GM23338 (cell line): ENCODE measurements around the gene NUP205. TPM values are rescaled to one million over a fixed set of nuclear protein-coding genes. Genes with fewer than 3 reads are reported as not detected.

ENCODE experiments used
- ATAC-seq: fragments of 200-7000 bp; cut with Tn5 transposase; 3 replicates; pipeline ENCODE4 v1.9.1; 2020
- DNase-seq: peaks from one replicate; pipeline ENCODE4 v3.0.0-alpha.2; 2015; ENCODE audit warnings: low spot score
- H2AFZ ChIP-seq: fragments of 200-600 bp; sonication (generic); 2 replicates; pipeline ENCODE4 v1.8.0; 2016; ENCODE audit warnings: antibody characterized with exemption, mild to moderate bottlenecking, moderate library complexity
- H3F3A ChIP-seq: fragments of 200-600 bp; sonication (generic); replicated peaks from 2 replicates; pipeline ENCODE4 v1.8.0; 2017; ENCODE audit warnings: antibody characterized with exemption, mixed run types, low read depth
- H3K27ac ChIP-seq: fragments of 200-600 bp; sonication (generic); 2 replicates; pipeline ENCODE4 v1.6.1; 2016; ENCODE audit warnings: low read depth
- H3K27me3 ChIP-seq: fragments of 200-600 bp; sonication (generic); 2 replicates; pipeline ENCODE4 v1.8.0; 2016; ENCODE audit warnings: mild to moderate bottlenecking, mixed run types, moderate library complexity; ENCODE audit not compliant: insufficient read depth
- H3K36me3 ChIP-seq: fragments of 200-600 bp; sonication (generic); 2 replicates; pipeline ENCODE4 v1.8.0; 2016; ENCODE audit warnings: mild to moderate bottlenecking; ENCODE audit not compliant: insufficient read depth
- H3K4me1 ChIP-seq: fragments of 200-600 bp; sonication (generic); 2 replicates; pipeline ENCODE4 v1.8.0; 2016; ENCODE audit warnings: mild to moderate bottlenecking, moderate library complexity; ENCODE audit not compliant: insufficient read depth
- H3K4me2 ChIP-seq: fragments of 200-600 bp; sonication (generic); 2 replicates; pipeline ENCODE4 v1.7.1; 2017; ENCODE audit warnings: mixed run types
- H3K4me3 ChIP-seq: fragments of 200-600 bp; sonication (generic); 2 replicates; pipeline ENCODE4 v1.6.1; 2016; ENCODE audit warnings: mixed run types
- H3K79me2 ChIP-seq: fragments of 200-600 bp; sonication (generic); replicated peaks from 2 replicates; pipeline ENCODE4 v1.8.0; 2017; ENCODE audit warnings: mild to moderate bottlenecking; ENCODE audit not compliant: insufficient read depth
- H3K9me2 ChIP-seq: fragments of 200-600 bp; sonication (generic); 2 replicates; pipeline ENCODE4 v1.8.0; 2017; ENCODE audit not compliant: insufficient read depth
- H4K20me1 ChIP-seq: fragments of 200-600 bp; sonication (generic); replicated peaks from 2 replicates; pipeline ENCODE4 v1.8.0; 2017; ENCODE audit warnings: mild to moderate bottlenecking; ENCODE audit not compliant: insufficient read depth
- H3K27ac Mint-ChIP-seq: 2 replicates; pipeline ENCODE4 v1.8.0; 2020; ENCODE audit warnings: inconsistent platforms, mild to moderate bottlenecking, moderate library complexity, mixed read lengths
- H3K27me3 Mint-ChIP-seq: 3 replicates; pipeline ENCODE4 v1.8.0; 2022; ENCODE audit warnings: low read depth, mild to moderate bottlenecking, moderate library complexity, mixed read lengths, inconsistent platforms; ENCODE audit not compliant: insufficient read depth, poor library complexity
- H3K36me3 Mint-ChIP-seq: 3 replicates; pipeline ENCODE4 v1.8.0; 2021; ENCODE audit warnings: low read depth, mild to moderate bottlenecking, inconsistent platforms, moderate library complexity, mixed read lengths
- H3K4me1 Mint-ChIP-seq: 3 replicates; pipeline ENCODE4 v1.8.0; 2020; ENCODE audit warnings: mild to moderate bottlenecking, inconsistent platforms, mixed read lengths
- H3K4me3 Mint-ChIP-seq: 3 replicates; pipeline ENCODE4 v1.8.0; 2021; ENCODE audit warnings: moderate library complexity, mild to moderate bottlenecking, inconsistent platforms, mixed read lengths
- H3K9me3 Mint-ChIP-seq: 3 replicates; pipeline ENCODE4 v1.8.0; 2020; ENCODE audit warnings: moderate library complexity, mild to moderate bottlenecking, inconsistent platforms, mixed read lengths
- CREB1 ChIP-seq: fragments of 250-450 bp; sonication (Bioruptor Pico); IDR thresholded peaks from 2 replicates; pipeline ENCODE4 v1.5.0; 2020; ENCODE audit warnings: low read depth, mild to moderate bottlenecking, moderate library complexity
- EZH2 ChIP-seq: fragments of 200-600 bp; sonication (generic); IDR thresholded peaks from one replicate; pipeline ENCODE4 v1.8.0; 2017; ENCODE audit warnings: antibody characterized with exemption, mild to moderate bottlenecking, low read depth; ENCODE audit not compliant: unreplicated experiment
- EZH2phosphoT487 ChIP-seq: fragments of 200-600 bp; sonication (generic); IDR thresholded peaks from one replicate; pipeline ENCODE4 v1.8.1; 2018; ENCODE audit warnings: antibody characterized with exemption; ENCODE audit not compliant: unreplicated experiment
- JUNB ChIP-seq: IDR thresholded peaks from one replicate; pipeline ENCODE4 v1.6.1; 2016; ENCODE audit warnings: antibody characterized with exemption; ENCODE audit not compliant: unreplicated experiment
- NANOG ChIP-seq: IDR thresholded peaks from 2 replicates; pipeline ENCODE4 v1.6.1; 2016; ENCODE audit warnings: antibody characterized with exemption, borderline replicate concordance
- STAT1 ChIP-seq: IDR thresholded peaks from one replicate; pipeline ENCODE4 v1.6.1; 2016; ENCODE audit warnings: antibody characterized with exemption; ENCODE audit not compliant: unreplicated experiment
- ZNF114 ChIP-seq: fragments of 250-450 bp; sonication (Bioruptor Pico); IDR thresholded peaks from 2 replicates; pipeline ENCODE4 v1.5.0; 2020; ENCODE audit warnings: mild to moderate bottlenecking, moderate library complexity
- ZNF331 ChIP-seq: fragments of 250-450 bp; sonication (Bioruptor Pico); IDR thresholded peaks from 2 replicates; pipeline ENCODE4 v1.5.0; 2020; ENCODE audit warnings: low read depth, mild to moderate bottlenecking, moderate library complexity
- polyA plus RNA-seq: library from polyadenylated mRNA; unstranded; fragments of >200 nt; fragmentation: Nextera tagmentation; extraction: Ambion mirVana; gene quantifications from 2 replicates; pipeline ENCODE4 v1.2.1, GENCODE V29; 2016
- total RNA-seq: library from RNA; depleted of rRNA; stranded (reverse); fragments of >200 nt; shearing (Covaris generic); gene quantifications from 2 replicates; pipeline ENCODE4 v1.2.3, GENCODE V29; 2014
- TF ChIP-seq, protein P1 (sequence below): IDR thresholded peaks from one replicate; pipeline ENCODE4 v1.6.1; 2018; ENCODE audit warnings: antibody characterized with exemption; ENCODE audit not compliant: unreplicated experiment

Gene NUP205
- total and polyA plus RNA-seq, 2 experiments from 2014 or later, result 150 to 212 TPM

GRCh38 chr7:135512135-135512887 is 45.4 kb upstream of the NUP205 start (continued):
- TF ChIP-seq, protein P1, sequence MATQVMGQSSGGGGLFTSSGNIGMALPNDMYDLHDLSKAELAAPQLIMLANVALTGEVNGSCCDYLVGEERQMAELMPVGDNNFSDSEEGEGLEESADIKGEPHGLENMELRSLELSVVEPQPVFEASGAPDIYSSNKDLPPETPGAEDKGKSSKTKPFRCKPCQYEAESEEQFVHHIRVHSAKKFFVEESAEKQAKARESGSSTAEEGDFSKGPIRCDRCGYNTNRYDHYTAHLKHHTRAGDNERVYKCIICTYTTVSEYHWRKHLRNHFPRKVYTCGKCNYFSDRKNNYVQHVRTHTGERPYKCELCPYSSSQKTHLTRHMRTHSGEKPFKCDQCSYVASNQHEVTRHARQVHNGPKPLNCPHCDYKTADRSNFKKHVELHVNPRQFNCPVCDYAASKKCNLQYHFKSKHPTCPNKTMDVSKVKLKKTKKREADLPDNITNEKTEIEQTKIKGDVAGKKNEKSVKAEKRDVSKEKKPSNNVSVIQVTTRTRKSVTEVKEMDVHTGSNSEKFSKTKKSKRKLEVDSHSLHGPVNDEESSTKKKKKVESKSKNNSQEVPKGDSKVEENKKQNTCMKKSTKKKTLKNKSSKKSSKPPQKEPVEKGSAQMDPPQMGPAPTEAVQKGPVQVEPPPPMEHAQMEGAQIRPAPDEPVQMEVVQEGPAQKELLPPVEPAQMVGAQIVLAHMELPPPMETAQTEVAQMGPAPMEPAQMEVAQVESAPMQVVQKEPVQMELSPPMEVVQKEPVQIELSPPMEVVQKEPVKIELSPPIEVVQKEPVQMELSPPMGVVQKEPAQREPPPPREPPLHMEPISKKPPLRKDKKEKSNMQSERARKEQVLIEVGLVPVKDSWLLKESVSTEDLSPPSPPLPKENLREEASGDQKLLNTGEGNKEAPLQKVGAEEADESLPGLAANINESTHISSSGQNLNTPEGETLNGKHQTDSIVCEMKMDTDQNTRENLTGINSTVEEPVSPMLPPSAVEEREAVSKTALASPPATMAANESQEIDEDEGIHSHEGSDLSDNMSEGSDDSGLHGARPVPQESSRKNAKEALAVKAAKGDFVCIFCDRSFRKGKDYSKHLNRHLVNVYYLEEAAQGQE, result no peak

- Histone ChIP-seq H3K4me3 (no peak overlapping the region), H3F3A (no peaks in the 10 kb centered on the region), H2AFZ (no peak overlapping the region), H3K36me3 (no peaks in the 10 kb centered on the region), H3K9me2 (no peaks in the 10 kb centered on the region), H3K4me1 (no peaks in the 10 kb centered on the region; the same call in 1 of the 2 replicates), H3K27ac (no peak overlapping the region), H3K27me3 (no peaks in the 10 kb centered on the region), H3K4me2 (no peak overlapping the region), H3K79me2 (no peaks in the 10 kb centered on the region), H4K20me1 (no peaks in the 10 kb centered on the region)
- H3K4me1 Mint-ChIP-seq, result 0 out of 3 replicates have a peak, but pooled peaks cover 5% of the 10 kb centered on the region
- TF ChIP-seq ZNF331 (CRISPR knock-in tag) (no peak), ZNF114 (CRISPR knock-in tag) (no peak), EZH2phosphoT487 (no peak), CREB1 (CRISPR knock-in tag) (no peak)
- DNase-seq, result no peak
- no peaks in the 10 kb centered on the region for H3K36me3 Mint-ChIP-seq
- peaks cover 7% of the 10 kb centered on the region for H3K27me3 Mint-ChIP-seq
- no peak overlapping the region for H3K27ac Mint-ChIP-seq
- no peak for ATAC-seq
- no peak overlapping the region for H3K4me3 Mint-ChIP-seq
- no peaks in the 10 kb centered on the region for H3K9me3 Mint-ChIP-seq
Observed at GRCh38 chr7:135514856-135515255, 42.9 kb upstream of the NUP205 start.

GRCh38 chr7:135517060-135517459 is 40.7 kb upstream of the NUP205 start:
- Histone ChIP-seq H3F3A (no peaks in the 10 kb centered on the region), H3K79me2 (no peaks in the 10 kb centered on the region), H4K20me1 (no peaks in the 10 kb centered on the region), H2AFZ (no peak overlapping the region), H3K27ac (no peak overlapping the region), H3K4me1 (no peaks in the 10 kb centered on the region; the same call in 1 of the 2 replicates), H3K4me3 (no peak overlapping the region), H3K27me3 (no peaks in the 10 kb centered on the region), H3K4me2 (no peak overlapping the region), H3K36me3 (no peaks in the 10 kb centered on the region), H3K9me2 (no peaks in the 10 kb centered on the region)
- 0 out of 3 replicates have a peak, but pooled peaks cover 5% of the 10 kb centered on the region for H3K4me1 Mint-ChIP-seq
- peaks cover 6% of the 10 kb centered on the region for H3K27me3 Mint-ChIP-seq
- DNase-seq (no peak), ATAC-seq (no peak)
- no peaks in the 10 kb centered on the region for H3K36me3 Mint-ChIP-seq
- H3K27ac Mint-ChIP-seq, result no peak overlapping the region
- no peak overlapping the region for H3K4me3 Mint-ChIP-seq
- no peaks in the 10 kb centered on the region for H3K9me3 Mint-ChIP-seq
- TF ChIP-seq, protein P1, result no peak
- TF ChIP-seq JUNB (no peak), EZH2phosphoT487 (no peak), STAT1 (no peak), ZNF331 (CRISPR knock-in tag) (no peak), CREB1 (CRISPR knock-in tag) (no peak), NANOG (no peak), EZH2 (no peak)
